ENCODE measurements around the gene FABP3.

GRCh38 chr1:31324093-31324492 lies 48.8 kb downstream of the FABP3 start:
- TF ChIP-seq CTCF (conservative IDR thresholded peaks at IDR 0.05) (no peak), EZH2 (IDR thresholded peaks at IDR 0.05; ENCODE audit: low read depth) (no peak)

Measured in PC-9 (cell line).